HG02870 (cell line): ENCODE results near the gene ARPC1A.
"Not testable (repeated sequence)": the region's sequence is repeated elsewhere in the genome, so short reads cannot be mapped to it uniquely, and the experiment has no call there.

Experiments
- ATAC-seq: cut with Tn5 transposase; IDR thresholded peaks from one replicate; pipeline ENCODE4 v1.9.1; 2021; ENCODE audit warnings: mild to moderate bottlenecking, moderate library complexity; ENCODE audit not compliant: unreplicated experiment

ARPC1A gene

DNA sequence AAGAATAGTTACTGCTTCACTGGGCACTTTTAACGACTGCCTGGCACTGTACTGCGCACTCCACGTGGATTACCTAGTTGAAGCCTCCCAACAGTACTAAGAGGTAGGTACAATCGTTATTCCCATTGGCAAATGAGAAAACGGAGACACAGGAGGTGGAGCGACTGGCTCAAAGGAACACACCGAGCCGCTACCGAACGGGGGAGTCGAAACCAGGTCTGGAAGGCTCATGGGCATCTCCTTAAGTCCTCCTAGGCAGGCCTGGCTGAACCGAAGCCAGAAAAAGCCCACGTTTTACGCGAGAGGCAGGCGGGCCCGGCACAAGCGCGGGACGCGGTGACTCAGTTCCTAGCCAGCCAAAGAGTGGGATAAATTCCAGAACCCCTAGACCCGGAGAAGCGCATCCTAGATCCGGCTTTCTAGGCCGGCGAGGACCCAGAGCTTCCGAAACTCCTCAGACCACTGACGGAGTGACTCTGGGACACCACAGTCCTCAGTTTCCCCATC lies 82.2 kb downstream of the ARPC1A start:
- ATAC-seq, result no peak

DNA sequence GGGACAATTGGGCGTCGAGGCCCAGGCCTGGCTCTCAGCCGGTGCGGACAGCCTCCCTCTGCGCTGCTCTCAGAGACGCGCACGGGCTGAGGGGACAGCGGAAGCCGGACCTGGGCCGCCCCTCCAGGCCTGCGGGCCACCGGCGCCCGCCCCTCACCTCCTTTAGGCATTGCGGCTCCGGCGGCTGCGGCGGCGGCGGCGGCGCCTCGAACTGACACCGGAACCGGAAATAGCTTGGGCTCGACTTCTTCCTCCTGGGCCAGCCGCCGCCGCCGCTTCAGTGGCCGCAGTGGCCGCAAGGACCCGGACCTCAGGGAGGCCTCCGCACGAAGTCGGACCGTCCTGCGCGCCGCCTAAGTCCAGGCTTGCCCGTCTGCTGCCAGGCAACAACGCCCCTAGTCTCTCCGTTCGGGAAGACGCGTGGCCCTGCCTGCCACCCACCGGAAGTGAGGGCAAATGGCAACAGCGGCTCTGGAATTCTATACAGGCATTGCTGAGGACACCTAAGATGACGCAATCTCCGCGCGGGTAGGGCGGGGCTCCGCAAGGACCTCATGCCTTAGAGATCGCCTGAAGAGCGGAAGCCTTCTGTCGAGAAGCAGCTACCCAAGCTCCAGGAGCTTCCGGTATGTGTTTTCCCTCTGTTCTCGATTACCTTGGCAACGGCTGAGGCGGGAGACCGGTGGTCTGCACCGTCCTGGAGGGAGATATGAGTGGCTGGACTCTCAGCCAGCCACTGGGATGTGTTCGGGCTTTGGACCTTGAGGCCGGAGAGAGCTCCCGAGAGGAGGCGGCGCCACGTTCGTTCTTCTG lies 82.9 kb downstream of the ARPC1A start, which contains the start of the genes BUD31 and PDAP1:
Gene BUD31 (plus strand): TSS at position 591 of the 813 bp plus-strand sequence. CDS start 2,124 bp downstream, outside the sequence.
Gene PDAP1 (minus strand): TSS at position 219 of the 813 bp plus-strand sequence. CDS start 49 bp downstream, at position 170.
- peak; percentile 68 for ATAC-seq

DNA sequence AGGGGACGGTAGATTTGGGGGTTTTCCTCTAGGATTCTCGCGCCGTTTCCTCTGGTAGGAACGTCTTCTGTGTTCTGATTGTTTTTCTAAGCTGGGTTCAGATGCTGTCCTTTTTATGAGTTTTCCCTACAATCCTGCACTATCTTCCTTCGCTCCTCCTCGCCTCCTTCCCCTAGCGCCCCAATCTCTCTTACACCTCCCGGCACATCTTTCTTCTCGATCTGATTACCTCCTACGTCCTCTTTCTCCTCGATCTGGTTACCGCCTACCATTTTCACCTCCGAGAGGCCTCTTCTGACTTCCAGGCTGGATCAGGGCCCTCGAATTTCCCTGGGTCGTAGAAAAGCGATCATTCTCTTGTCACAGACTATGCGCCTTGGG lies 83.5 kb downstream of the ARPC1A start:
- ATAC-seq, result peak; percentile 3

DNA sequence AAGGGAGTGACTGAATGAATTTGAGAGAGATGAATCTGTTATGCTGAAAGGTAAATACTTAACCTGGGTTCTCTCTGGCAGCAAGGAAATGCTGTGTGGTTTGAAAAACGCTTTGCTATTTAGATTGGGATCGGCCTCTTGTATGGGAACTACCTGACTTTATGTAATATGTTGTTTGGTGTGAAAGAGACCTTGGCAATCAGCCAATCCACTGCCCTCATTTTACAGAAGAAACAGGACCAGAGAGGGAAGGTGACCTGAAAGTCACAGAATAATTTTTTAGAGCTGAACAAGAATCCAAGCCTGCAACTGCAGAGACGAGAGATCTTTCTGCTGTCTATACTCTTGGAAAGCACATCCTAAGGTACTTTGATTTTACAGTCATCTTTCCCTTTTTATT lies 84.1 kb downstream of the ARPC1A start:
- no peak for ATAC-seq

DNA sequence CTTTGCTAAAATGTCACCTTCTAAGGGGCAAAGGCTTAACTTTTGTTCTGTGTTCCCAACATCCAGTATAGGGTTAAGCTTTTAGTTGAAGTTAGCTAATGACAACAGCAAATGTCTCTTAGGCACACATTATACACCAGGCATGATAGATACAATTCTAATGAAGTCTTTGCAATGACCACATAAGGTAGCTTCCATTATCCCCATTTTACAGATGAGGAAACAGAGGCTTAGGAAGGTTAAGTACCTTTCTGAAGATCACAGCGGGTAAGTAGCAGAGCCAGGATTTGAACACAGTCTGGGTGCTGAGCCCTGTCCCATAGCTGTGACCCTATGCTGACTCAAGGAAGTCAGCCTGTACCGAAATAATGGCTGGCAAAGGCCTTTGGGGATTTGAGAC lies 84.9 kb downstream of the ARPC1A start:
- no peak for ATAC-seq

DNA sequence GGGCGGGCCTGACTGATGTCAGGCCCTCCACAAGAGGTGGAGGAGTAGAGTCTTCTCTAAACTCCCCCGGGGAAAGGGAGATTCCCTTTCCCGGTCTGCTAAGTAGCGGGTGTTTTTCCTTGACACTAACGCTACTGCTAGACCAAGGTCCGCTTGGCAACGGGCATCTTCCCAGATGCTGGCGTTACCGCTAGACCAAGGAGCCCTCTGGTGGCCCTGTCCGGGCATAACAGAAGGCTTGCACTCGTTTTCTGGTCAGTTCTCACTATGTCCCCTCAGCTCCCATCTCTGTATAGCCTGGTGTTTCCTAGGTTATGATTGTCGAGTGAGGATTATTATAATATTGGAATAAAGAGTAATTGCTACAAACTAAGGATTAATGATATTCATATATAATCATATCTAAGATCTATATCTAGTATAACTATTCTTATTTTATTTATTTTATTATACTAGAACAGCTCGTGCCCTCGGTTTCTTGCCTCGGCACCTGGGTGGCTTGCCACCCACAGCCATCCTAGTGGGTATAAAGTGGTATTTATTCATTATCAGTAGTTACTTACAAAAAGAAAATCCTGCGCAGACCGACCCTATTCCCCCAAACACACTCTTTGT lies 89.9 kb downstream of the ARPC1A start:
- ATAC-seq, result not testable (repeated sequence)
